Upper lobe of left lung (tissue), 6 donors: ENCODE measurements around the gene C3orf20. TPM values are rescaled to one million over a fixed set of nuclear protein-coding genes. Genes with fewer than 3 reads are reported as not detected.

ENCODE experiments used
- ATAC-seq, 2 donors: fragments of 200-7000 bp; cut with Tn5 transposase; one replicate each; pipeline ENCODE4 v1.9.1; 2022; ENCODE audit warnings: mild to moderate bottlenecking in 2 of 2, moderate library complexity in 2 of 2; ENCODE audit not compliant: low FRiP score in 2 of 2
- DNase-seq, 2 donors: peaks; one replicate each; pipeline ENCODE4 v3.0.0-alpha.2; 2019 to 2020
- H3K27ac ChIP-seq, 4 donors: fragments of 200-600 bp; sonication (generic); one replicate each; pipeline ENCODE4 v1.5.1; 2016 to 2019
- H3K27me3 ChIP-seq, 4 donors: fragments of 200-600 bp; sonication (generic); one replicate each; pipeline ENCODE4 v1.5.1; 2017 to 2019
- H3K36me3 ChIP-seq, 4 donors: fragments of 200-600 bp; sonication (generic); one replicate each; pipeline ENCODE4 v1.5.1; 2016 to 2019
- H3K4me1 ChIP-seq, 4 donors: fragments of 200-600 bp; sonication (generic); one replicate each; pipeline ENCODE4 v1.5.1; 2018 to 2019
- H3K4me3 ChIP-seq, 4 donors: fragments of 200-600 bp; sonication (generic); one replicate each; pipeline ENCODE4 v1.5.1; 2017 to 2019; ENCODE audit warnings: mild to moderate bottlenecking in 2 of 4, moderate library complexity in 1 of 4
- H3K9me3 ChIP-seq, 4 donors: fragments of 200-600 bp; sonication (generic); one replicate each; pipeline ENCODE4 v1.5.1; 2018 to 2019
- CTCF ChIP-seq, 6 experiments: fragments of 450-650 bp in 4 of 6; fragments of 200-600 bp in 2 of 6; sonication (generic) in 2 of 6; IDR thresholded peaks; one replicate each; pipeline ENCODE4 v1.5.1; 2016 to 2019; ENCODE audit warnings: antibody characterized with exemption in 6 of 6
- EP300 ChIP-seq, 4 donors: sonication (generic); formaldehyde crosslinking; IDR thresholded peaks; one replicate each; pipeline ENCODE4 v1.5.1; 2017; ENCODE audit warnings: antibody characterized with exemption in 4 of 4, control low read depth in 2 of 4
- POLR2A ChIP-seq, 4 donors: fragments of 450-650 bp; IDR thresholded peaks; one replicate each; pipeline ENCODE4 v1.5.1; 2016 to 2017; ENCODE audit warnings: antibody characterized with exemption in 4 of 4, mild to moderate bottlenecking in 2 of 4
- POLR2AphosphoS5 ChIP-seq, 2 donors: sonication (generic); formaldehyde crosslinking; IDR thresholded peaks; one replicate each; pipeline ENCODE4 v1.5.1; 2017; ENCODE audit warnings: antibody characterized with exemption in 2 of 2
- WGBS, 2 donors: methylation state at CpG; one replicate each; pipeline ENCODE4 v1.1.5; 2017 to 2018; 5-methylcytosine and 5-hydroxymethylcytosine counted together
- total RNA-seq, 6 donors: library from RNA; depleted of rRNA in 4 of 6; stranded (reverse); fragments of >200 nt in 4 of 6; gene quantifications; one replicate each; pipeline versions ENCODE4 v1.1.0 to v1.2.1, GENCODE V29; 2016 to 2021
- donor health status: DM: no; HTN: no; CAD: no; lungs with moderate emphysema.
- donor health status: DM: no; HTN: yes; CAD: no; lungs with severe emphysema.

The C3orf20 gene
- total RNA-seq, 6 donors from 2014 or later: 0.09 to 0.11 (median 0.10) TPM; not detected in 3

GRCh38 chr3:14787630-14788029, 112.7 kb downstream of the C3orf20 start:
- DNase-seq: peak in 1 of 2 donors; percentile 6
- Histone ChIP-seq H3K36me3 (no peaks in the 10 kb centered on the region), H3K9me3 (no peaks in the 10 kb centered on the region), H3K27me3 (no peaks in the 10 kb centered on the region), H3K4me3 (no peak overlapping the region), H3K4me1 (peaks cover under 1 to 10% (median 7%) of the 10 kb centered on the region in 4 donors), H3K27ac (no peak overlapping the region)
- WGBS, 2 donors: 56 to 77% methylated on average over 2 to 7 of the region's 7 CpGs
- no peak for ATAC-seq
- TF ChIP-seq POLR2AphosphoS5 (IDR thresholded peaks at IDR 0.05): no peak
- no peak for TF ChIP-seq CTCF (IDR thresholded peaks at IDR 0.05)
- no peak for TF ChIP-seq POLR2A (IDR thresholded peaks at IDR 0.05)
- no peak for TF ChIP-seq EP300 (IDR thresholded peaks at IDR 0.05)

GRCh38 chr3:14788644-14789043, 113.7 kb downstream of the C3orf20 start:
- WGBS, 2 donors: 86 to 94% methylated on average over 7 of the region's 7 CpGs
- TF ChIP-seq CTCF (IDR thresholded peaks at IDR 0.05): no peak
- no peak for TF ChIP-seq EP300 (IDR thresholded peaks at IDR 0.05)
- TF ChIP-seq POLR2A (IDR thresholded peaks at IDR 0.05): no peak
- TF ChIP-seq POLR2AphosphoS5 (IDR thresholded peaks at IDR 0.05): no peak
- Histone ChIP-seq H3K4me3 (no peak overlapping the region), H3K4me1 (peaks cover 8 to 21% (median 12%) of the 10 kb centered on the region in 4 donors), H3K27me3 (no peaks in the 10 kb centered on the region), H3K9me3 (no peaks in the 10 kb centered on the region), H3K27ac (no peak overlapping the region), H3K36me3 (no peaks in the 10 kb centered on the region)
- DNase-seq: no peak
- ATAC-seq: no peak

GRCh38 chr3:14789221-14789620, 114.3 kb downstream of the C3orf20 start:
- 75 to 90% methylated on average over 4 to 5 of the region's 5 CpGs for WGBS, 2 donors
- no peak for ATAC-seq

GRCh38 chr3:14789640-14790285, 114.8 kb downstream of the C3orf20 start:
- ATAC-seq (no peak), DNase-seq (no peak)
- Histone ChIP-seq H3K9me3 (no peaks in the 10 kb centered on the region), H3K27ac (no peak overlapping the region), H3K4me1 (peaks cover 12 to 16% (median 14%) of the 10 kb centered on the region in 4 donors), H3K27me3 (no peaks in the 10 kb centered on the region), H3K36me3 (no peaks in the 10 kb centered on the region), H3K4me3 (no peak overlapping the region)
- 71 to 72% methylated on average over 10 of the region's 10 CpGs for whole genome bisulfite sequencing, 2 donors
- TF ChIP-seq CTCF (IDR thresholded peaks at IDR 0.05): no peak
- TF ChIP-seq POLR2AphosphoS5 (IDR thresholded peaks at IDR 0.05): no peak
- no peak for TF ChIP-seq POLR2A (IDR thresholded peaks at IDR 0.05)
- TF ChIP-seq EP300 (IDR thresholded peaks at IDR 0.05): no peak

More at GRCh38 chr3:14789221-14789620, 114.3 kb downstream of the C3orf20 start:
- Histone ChIP-seq H3K4me1 (peaks cover 12 to 21% (median 14%) of the 10 kb centered on the region in 4 donors), H3K27ac (no peak overlapping the region), H3K4me3 (no peak overlapping the region), H3K36me3 (no peaks in the 10 kb centered on the region), H3K27me3 (no peaks in the 10 kb centered on the region), H3K9me3 (no peaks in the 10 kb centered on the region)
- no peak for DNase-seq
- TF ChIP-seq POLR2A (IDR thresholded peaks at IDR 0.05) (no peak), EP300 (IDR thresholded peaks at IDR 0.05) (no peak), POLR2AphosphoS5 (IDR thresholded peaks at IDR 0.05) (no peak), CTCF (IDR thresholded peaks at IDR 0.05) (no peak)
